ENCODE measurements around the gene CCDC89.
A peak's percentile ranks its signal among the peaks of the same experiment; 100 is the strongest.

Gene CCDC89

DNA sequence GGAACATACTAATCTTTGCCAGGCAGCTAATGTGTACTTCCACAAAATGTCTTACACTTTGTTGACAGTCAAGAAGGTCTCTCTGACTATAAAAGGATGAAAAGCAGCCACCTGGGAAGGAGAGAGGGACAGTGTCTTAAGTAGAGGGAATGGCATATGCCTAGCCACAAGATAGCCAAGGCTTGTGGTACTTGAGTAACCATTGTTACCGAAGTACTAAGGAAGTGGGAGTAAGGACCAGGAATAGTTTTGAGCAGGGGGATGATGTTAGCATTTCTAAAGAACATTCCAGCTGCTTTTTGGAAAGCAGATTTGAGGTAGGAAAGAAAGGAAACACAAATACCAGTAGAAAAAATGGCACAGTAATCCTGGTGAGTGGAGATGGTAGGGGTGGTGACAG is 34.9 kb downstream of the CCDC89 start:
- no peak for DNase-seq

GRCh38 chr11:85647604-85648299 is 38.2 kb downstream of the CCDC89 start, which contains the start of gene TMEM126A:
TSS of gene TMEM126A (plus strand) at chr11:85647967. CDS start at chr11:85650256, 2,289 bp downstream.
- peak; percentile 63 for DNase-seq

GRCh38 chr11:85647078-85647477 is 38.9 kb downstream of the CCDC89 start:
- DNase-seq, result no peak

- DNase-seq, result no peak
These were observed 42.8 kb downstream of the CCDC89 start for GRCh38 chr11:85643191-85643614.

GRCh38 chr11:85634747-85635146 is 51.2 kb downstream of the CCDC89 start:
- no peak for DNase-seq
